Astrocyte (in vitro differentiated cells and primary cell): Measurements from ENCODE around the gene AKT3. TPM values are rescaled to one million over a fixed set of nuclear protein-coding genes. Genes with fewer than 3 reads are reported as not detected.

ENCODE experiments used
- DNase-seq: peaks from one replicate; pipeline ENCODE4 v3.0.0-alpha.2; 2010; ENCODE audit warnings: low read depth
- FAIRE-seq: peaks from 2 replicates; lab custom pipeline; 2011; peaks lifted over from hg19 to GRCh38; lab: Jason Lieb, UNC
- H2AFZ ChIP-seq: 2 replicates; pipeline ENCODE4 v1.6.0; 2012; ENCODE audit warnings: low read depth, low read length, inconsistent platforms
- H3K27ac ChIP-seq: 2 replicates; pipeline ENCODE4 v1.5.1; 2011; ENCODE audit warnings: low read depth, low read length, inconsistent platforms
- H3K27me3 ChIP-seq: 2 replicates; pipeline ENCODE4 v1.6.0; 2011; ENCODE audit warnings: low read length, inconsistent platforms; ENCODE audit not compliant: insufficient read depth
- H3K36me3 ChIP-seq: 2 replicates; pipeline ENCODE4 v1.5.1; 2011; ENCODE audit warnings: low read length, inconsistent platforms; ENCODE audit not compliant: insufficient read depth
- H3K4me1 ChIP-seq: 2 replicates; pipeline ENCODE4 v1.5.1; 2011; ENCODE audit warnings: low read length, inconsistent platforms; ENCODE audit not compliant: insufficient read depth
- H3K4me2 ChIP-seq: 2 replicates; pipeline ENCODE4 v1.6.0; 2012; ENCODE audit warnings: low read length, inconsistent platforms
- H3K4me3 ChIP-seq: 2 replicates; pipeline ENCODE4 v1.5.1; 2011; ENCODE audit warnings: low read depth, mild to moderate bottlenecking, low read length, inconsistent platforms; ENCODE audit not compliant: insufficient read depth
- H3K79me2 ChIP-seq: 2 replicates; pipeline ENCODE4 v1.6.0; 2012; ENCODE audit warnings: mild to moderate bottlenecking, low read length, inconsistent platforms; ENCODE audit not compliant: insufficient read depth
- H3K9ac ChIP-seq: 2 replicates; pipeline ENCODE4 v1.6.0; 2012; ENCODE audit warnings: mild to moderate bottlenecking, low read length, inconsistent platforms
- H3K9me3 ChIP-seq: 2 replicates; pipeline ENCODE4 v1.5.1; 2012; ENCODE audit warnings: low read depth, mild to moderate bottlenecking, low read length, inconsistent platforms; ENCODE audit not compliant: insufficient read depth
- H4K20me1 ChIP-seq: 2 replicates; pipeline ENCODE4 v1.6.0; 2012; ENCODE audit warnings: low read length, inconsistent platforms; ENCODE audit not compliant: insufficient read depth
- H3K27ac Mint-ChIP-seq: one replicate; pipeline ENCODE4 v1.8.0; 2021; ENCODE audit warnings: mild to moderate bottlenecking, mixed read lengths; ENCODE audit not compliant: unreplicated experiment
- H3K27me3 Mint-ChIP-seq: one replicate; pipeline ENCODE4 v1.8.0; 2021; ENCODE audit warnings: low read depth, mixed read lengths; ENCODE audit not compliant: unreplicated experiment
- H3K36me3 Mint-ChIP-seq: one replicate; pipeline ENCODE4 v1.8.0; 2021; ENCODE audit warnings: low read depth, mixed read lengths; ENCODE audit not compliant: unreplicated experiment
- H3K4me1 Mint-ChIP-seq: one replicate; pipeline ENCODE4 v1.8.0; 2021; ENCODE audit warnings: low read depth, mixed read lengths; ENCODE audit not compliant: unreplicated experiment
- H3K4me3 Mint-ChIP-seq: one replicate; pipeline ENCODE4 v1.8.0; 2021; ENCODE audit warnings: mild to moderate bottlenecking, moderate library complexity, mixed read lengths; ENCODE audit not compliant: unreplicated experiment
- H3K9me3 Mint-ChIP-seq: one replicate; pipeline ENCODE4 v1.8.0; 2021; ENCODE audit warnings: mild to moderate bottlenecking, mixed read lengths; ENCODE audit not compliant: unreplicated experiment
- EZH2 ChIP-seq: IDR thresholded peaks from 2 replicates; pipeline ENCODE4 v1.6.1; 2012; ENCODE audit warnings: mild to moderate bottlenecking, low read length, inconsistent platforms; ENCODE audit not compliant: insufficient read depth
- total RNA-seq: library from RNA; stranded (reverse); gene quantifications from 2 replicates; pipeline ENCODE4 v1.2.1, GENCODE V29; 2021
- TF ChIP-seq, protein P1 (sequence below): IDR thresholded peaks from 2 replicates; pipeline ENCODE4 v1.5.1; 2011; ENCODE audit warnings: low read depth, mild to moderate bottlenecking, inconsistent platforms, low read length, moderate library complexity; ENCODE audit not compliant: insufficient read depth

AKT3 gene
- total RNA-seq, 1 donor from 2014 or later, result 64.5 TPM

GRCh38 chr1:243474136-243474881 lies 375.7 kb downstream of the AKT3 start:
- Histone ChIP-seq H4K20me1 (no peaks in the 10 kb centered on the region), H3K27ac (peak overlapping the region; percentile 23), H3K4me1 (peaks cover 27% of the 10 kb centered on the region), H3K4me3 (no peak overlapping the region), H3K4me2 (peak overlapping the region; percentile 90), H3K36me3 (no peaks in the 10 kb centered on the region), H3K9me3 (no peaks in the 10 kb centered on the region), H2AFZ (peak overlapping the region; percentile 30), H3K79me2 (no peaks in the 10 kb centered on the region), H3K27me3 (no peaks in the 10 kb centered on the region), H3K9ac (peak overlapping the region; percentile 49)
- no peaks in the 10 kb centered on the region for H3K27me3 Mint-ChIP-seq
- TF ChIP-seq EZH2, result no peak
- TF ChIP-seq, protein P1, sequence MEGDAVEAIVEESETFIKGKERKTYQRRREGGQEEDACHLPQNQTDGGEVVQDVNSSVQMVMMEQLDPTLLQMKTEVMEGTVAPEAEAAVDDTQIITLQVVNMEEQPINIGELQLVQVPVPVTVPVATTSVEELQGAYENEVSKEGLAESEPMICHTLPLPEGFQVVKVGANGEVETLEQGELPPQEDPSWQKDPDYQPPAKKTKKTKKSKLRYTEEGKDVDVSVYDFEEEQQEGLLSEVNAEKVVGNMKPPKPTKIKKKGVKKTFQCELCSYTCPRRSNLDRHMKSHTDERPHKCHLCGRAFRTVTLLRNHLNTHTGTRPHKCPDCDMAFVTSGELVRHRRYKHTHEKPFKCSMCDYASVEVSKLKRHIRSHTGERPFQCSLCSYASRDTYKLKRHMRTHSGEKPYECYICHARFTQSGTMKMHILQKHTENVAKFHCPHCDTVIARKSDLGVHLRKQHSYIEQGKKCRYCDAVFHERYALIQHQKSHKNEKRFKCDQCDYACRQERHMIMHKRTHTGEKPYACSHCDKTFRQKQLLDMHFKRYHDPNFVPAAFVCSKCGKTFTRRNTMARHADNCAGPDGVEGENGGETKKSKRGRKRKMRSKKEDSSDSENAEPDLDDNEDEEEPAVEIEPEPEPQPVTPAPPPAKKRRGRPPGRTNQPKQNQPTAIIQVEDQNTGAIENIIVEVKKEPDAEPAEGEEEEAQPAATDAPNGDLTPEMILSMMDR, result no peak
- H3K9me3 Mint-ChIP-seq, result no peaks in the 10 kb centered on the region
- no peak overlapping the region for H3K4me3 Mint-ChIP-seq
- H3K36me3 Mint-ChIP-seq, result peaks cover 4% of the 10 kb centered on the region
- peaks cover 20% of the 10 kb centered on the region for H3K4me1 Mint-ChIP-seq
- no peak for DNase-seq
- FAIRE-seq, result no peak
- no peak overlapping the region for H3K27ac Mint-ChIP-seq

- Histone ChIP-seq H3K9ac (peak overlapping the region; percentile 77), H3K4me2 (peak overlapping the region; percentile 90), H3K27me3 (no peaks in the 10 kb centered on the region), H3K4me1 (peaks cover 27% of the 10 kb centered on the region), H3K9me3 (no peaks in the 10 kb centered on the region), H3K27ac (peak overlapping the region; percentile 63), H2AFZ (peak overlapping the region; percentile 62), H3K36me3 (no peaks in the 10 kb centered on the region), H3K4me3 (peak overlapping the region; percentile 56), H4K20me1 (no peaks in the 10 kb centered on the region), H3K79me2 (no peaks in the 10 kb centered on the region)
- H3K4me3 Mint-ChIP-seq, result no peak overlapping the region
- H3K27ac Mint-ChIP-seq, result peak overlapping the region; percentile 10
- TF ChIP-seq, protein P1, result no peak
- no peak for TF ChIP-seq EZH2
- DNase-seq, result peak; percentile 33
- peaks cover 4% of the 10 kb centered on the region for H3K36me3 Mint-ChIP-seq
- peaks cover 20% of the 10 kb centered on the region for H3K4me1 Mint-ChIP-seq
- H3K27me3 Mint-ChIP-seq, result no peaks in the 10 kb centered on the region
- FAIRE-seq, result no peak
- no peaks in the 10 kb centered on the region for H3K9me3 Mint-ChIP-seq
Measured at GRCh38 chr1:243473227-243474135, 376.6 kb downstream of the AKT3 start.
